Heart left ventricle (tissue), 16 donors: ENCODE measurements around the gene AFF3. TPM values are rescaled to one million over a fixed set of nuclear protein-coding genes. Genes with fewer than 3 reads are reported as not detected.

Source experiments
- ATAC-seq, 4 donors: fragments of 200-7000 bp; cut with Tn5 transposase; one replicate each; pipeline ENCODE4 v1.9.1; 2020 to 2022; ENCODE audit warnings: moderate library complexity in 4 of 4, mild to moderate bottlenecking in 3 of 4, moderate number of reproducible peaks in 1 of 4
- DNase-seq, 5 donors: peaks; one replicate each; pipeline ENCODE4 v3.0.0-alpha.2; 2020
- H3K27ac ChIP-seq, 12 donors: fragments of 200-600 bp; sonication (generic) in 4 of 12; one replicate each; pipeline versions ENCODE4 v1.5.0 to v1.8.0; 2016 to 2022; ENCODE audit warnings: mild to moderate bottlenecking in 2 of 12
- H3K27me3 ChIP-seq, 9 donors: fragments of 200-600 bp; sonication (generic) in 2 of 9; one replicate each; pipeline versions ENCODE4 v1.5.1 to v1.8.0; 2016 to 2022; ENCODE audit warnings: mild to moderate bottlenecking in 3 of 9
- H3K36me3 ChIP-seq, 9 donors: fragments of 200-600 bp; sonication (generic) in 2 of 9; one replicate each; pipeline versions ENCODE4 v1.5.0 to v1.8.0; 2018 to 2022; ENCODE audit warnings: mild to moderate bottlenecking in 2 of 9
- H3K4me1 ChIP-seq, 12 donors: fragments of 200-600 bp; sonication (generic) in 4 of 12; one replicate each; pipeline versions ENCODE4 v1.5.0 to v1.8.0; 2016 to 2022; ENCODE audit warnings: mild to moderate bottlenecking in 3 of 12
- H3K4me3 ChIP-seq, 12 donors: fragments of 200-600 bp; sonication (generic) in 4 of 12; one replicate each; pipeline versions ENCODE4 v1.5.0 to v1.8.0; 2017 to 2022; ENCODE audit warnings: mild to moderate bottlenecking in 9 of 12, moderate library complexity in 4 of 12
- H3K9me3 ChIP-seq, 12 donors: fragments of 200-600 bp; sonication (generic) in 4 of 12; one replicate each; pipeline versions ENCODE4 v1.5.0 to v1.8.0; 2016 to 2022; ENCODE audit warnings: mild to moderate bottlenecking in 1 of 12
- CTCF ChIP-seq, 12 donors: fragments of 200-600 bp; sonication (generic) in 4 of 12; IDR thresholded peaks; one replicate each; pipeline versions ENCODE4 v1.5.0 to v1.8.0; 2018 to 2022; ENCODE audit warnings: antibody characterized with exemption in 12 of 12, mild to moderate bottlenecking in 5 of 12
- POLR2A ChIP-seq, 2 donors: fragments of 450-650 bp; IDR thresholded peaks; one replicate each; pipeline ENCODE4 v1.6.1; 2017; ENCODE audit warnings: antibody characterized with exemption in 2 of 2, mild to moderate bottlenecking in 2 of 2, moderate library complexity in 2 of 2
- WGBS, 4 donors: extraction: QIAGEN DNeasy Blood & Tissue Kit in 2 of 4; methylation state at CpG; one replicate each; pipeline versions ENCODE4 v1.1.5 to v1.1.7; 2013 to 2018; 5-methylcytosine and 5-hydroxymethylcytosine counted together
- intact Hi-C, 10 donors: fragments of 100-400 bp; cut with DNase I; formaldehyde crosslinking; loops; one replicate each; pipeline versions ENCODE4 v1.11.1 to v1.14.2; 2022
- polyA plus RNA-seq, 2 donors: library from polyadenylated mRNA; stranded (reverse); fragments of 200-250 nt; gene quantifications; one replicate each; pipeline ENCODE4 v1.2.3, GENCODE V29; 2013
- total RNA-seq, 9 donors: library from RNA; depleted of rRNA in 2 of 9; stranded (reverse); fragments of >200 nt in 2 of 9; fragmentation: NEBNext Ultra II Directional in 3 of 9; extraction: Animal tissue kit (Norgen Biotek cat#: 25700) in 3 of 9; gene quantifications; one replicate each; pipeline versions ENCODE4 v1.1.0 to v1.2.4, GENCODE V29; 2016 to 2023
- donor health status: ischemic (EF 13 %, LVEDD 7.1; RV severe dilation, severe dysfunction).
- donor health status: healthy with polysubstance abuse.
- donor health status: DM: no; HTN: yes; CAD: no.
- donor health status: DM: no; HTN: no; CAD: no.
- donor health status: ischemic (EF 25% LVEDD 6.9; RV normal size, moderate dysfunction).
- donor health status: ischemic (EF 25% LVEDD 5.7; RV mildly dilated, moderate dysfunction).
- donor health status: healthy.
- donor health status: DM: yes; HTN: yes; CAD: no.
- donor health status: ischemic (EF 35%, LVEDD 5.7; RV mildly dilated, moderate dysfunction).
- donor health status: nonischemic (EF 11% LVEDD 7.7; RV severe dilation, severe dysfunction).
- donor health status: DM: yes; HTN: yes; CAD: no.
- donor health status: PGD.
- donor health status: ischemic (EF 29% LVEDD 5.4; RV normal size, mild dysfunction).
- donor health status: nonischemic (EF 23%, LVEDD 6.1; RV moderate dilation, normal function).

The AFF3 gene
- total and polyA plus RNA-seq, 11 donors: 1.3 to 15.5 (median 4.7) TPM

GRCh38 chr2:99836690-99837605, 305.4 kb downstream of the AFF3 start:
- WGBS, 4 donors: 69 to 76% (median 71%) methylated on average over 6 of the region's 6 CpGs
- Histone ChIP-seq H3K9me3 (no peaks in the 10 kb centered on the region), H3K36me3 (no peaks in the 10 kb centered on the region), H3K4me3 (no peak overlapping the region), H3K4me1 (no peaks in the 10 kb centered on the region), H3K27me3 (no peaks in the 10 kb centered on the region), H3K27ac (no peak overlapping the region)
- no peak for ATAC-seq
- intact Hi-C loops: no loop called here
- no peak for DNase-seq
- no peak for TF ChIP-seq POLR2A (IDR thresholded peaks at IDR 0.05)
- TF ChIP-seq CTCF (IDR thresholded peaks at IDR 0.05): no peak

- ATAC-seq (no peak), DNase-seq (no peak)
- no peak overlapping the region for H3K4me3 ChIP-seq
- no peaks in the 10 kb centered on the region for H3K27me3 ChIP-seq
- no peak overlapping the region for H3K27ac ChIP-seq
- H3K4me1 ChIP-seq: no peaks in the 10 kb centered on the region
- no peak for TF ChIP-seq POLR2A (IDR thresholded peaks at IDR 0.05)
- TF ChIP-seq CTCF (IDR thresholded peaks at IDR 0.05): no peak
- H3K9me3 ChIP-seq: no peaks in the 10 kb centered on the region
- H3K36me3 ChIP-seq: no peaks in the 10 kb centered on the region
- 60 to 74% (median 64%) methylated on average over 6 of the region's 6 CpGs for WGBS, 4 donors
- intact Hi-C loops: no loop called here
Observed at GRCh38 chr2:99834426-99834825, 308.0 kb downstream of the AFF3 start.

GRCh38 chr2:99833586-99834201, 308.7 kb downstream of the AFF3 start:
- H3K4me1 ChIP-seq: no peaks in the 10 kb centered on the region
- 78 to 83% (median 82%) methylated on average over 8 of the region's 8 CpGs for WGBS, 4 donors
- no peaks in the 10 kb centered on the region for H3K36me3 ChIP-seq
- H3K4me3 ChIP-seq: no peak overlapping the region
- TF ChIP-seq CTCF (IDR thresholded peaks at IDR 0.05): no peak
- no peak for TF ChIP-seq POLR2A (IDR thresholded peaks at IDR 0.05)
- ATAC-seq (no peak), DNase-seq (no peak)
- H3K9me3 ChIP-seq: no peaks in the 10 kb centered on the region
- intact Hi-C loops: no loop called here
- no peaks in the 10 kb centered on the region for H3K27me3 ChIP-seq
- no peak overlapping the region for H3K27ac ChIP-seq

GRCh38 chr2:99832926-99833325, 309.5 kb downstream of the AFF3 start:
- TF ChIP-seq CTCF (IDR thresholded peaks at IDR 0.05) (no peak), POLR2A (IDR thresholded peaks at IDR 0.05) (no peak)
- H3K27me3 ChIP-seq: no peaks in the 10 kb centered on the region
- ATAC-seq (no peak), DNase-seq (no peak)
- peaks cover 0 to 3% (median 0%) of the 10 kb centered on the region in 12 donors for H3K4me1 ChIP-seq
- no peak overlapping the region for H3K4me3 ChIP-seq
- no peak overlapping the region for H3K27ac ChIP-seq
- intact Hi-C loops: no loop called here
- WGBS, 4 donors: 50 to 88% (median 76%) methylated on average over 1 of the region's 1 CpG
- no peaks in the 10 kb centered on the region for H3K36me3 ChIP-seq
- H3K9me3 ChIP-seq: no peaks in the 10 kb centered on the region
